ENCODE measurements around the gene LPP.

- no peak for TF ChIP-seq ASH1L (IDR thresholded peaks at IDR 0.05; ENCODE audit: borderline replicate concordance, low read depth, partially characterized antibody)
- no peak for TF ChIP-seq USF2 (CRISPR knock-in tag; IDR thresholded peaks at IDR 0.05)
- TF ChIP-seq CTCF (IDR thresholded peaks at IDR 0.05 in 2 of 3, conservative IDR thresholded peaks at IDR 0.05 in 1 of 3; ENCODE audit: insufficient read depth in 2 of 3, low read depth in 1 of 3, low read length in 3 of 3) = no peak
- no peak for TF ChIP-seq NEUROD1 (IDR thresholded peaks at IDR 0.05; ENCODE audit: borderline replicate concordance, low read depth, low read length, partially characterized antibody)
- no peak for TF ChIP-seq ZNF707 (CRISPR knock-in tag; conservative IDR thresholded peaks at IDR 0.05)
- no peak for TF ChIP-seq TBL1XR1 (IDR thresholded peaks at IDR 0.05; ENCODE audit: low read length in 2 of 2)
- no peak for TF ChIP-seq SMC3 (conservative IDR thresholded peaks at IDR 0.05; ENCODE audit: insufficient read depth, low read depth, low read length)
- no peak for TF ChIP-seq HLTF (IDR thresholded peaks at IDR 0.05)
- TF ChIP-seq ZNF140 (CRISPR knock-in tag; IDR thresholded peaks at IDR 0.05) = no peak
- no peak for TF ChIP-seq HNRNPH1 (optimal IDR thresholded peaks at IDR 0.05; ENCODE audit: low read depth, low read length)
- TF ChIP-seq FOSL1 (tag; conservative IDR thresholded peaks at IDR 0.05) = no peak
Observed at GRCh38 chr3:188684276-188684675, 530.3 kb downstream of the LPP start.

Data from K562 (cell line).